HG02763 (cell line): ENCODE data around the gene ABCD3.
"Not testable (repeated sequence)": the region's sequence is repeated elsewhere in the genome, so short reads cannot be mapped to it uniquely, and the experiment has no call there.

Source experiments
- ATAC-seq: cut with Tn5 transposase; IDR thresholded peaks from one replicate; pipeline ENCODE4 v1.9.1; 2021; ENCODE audit warnings: mild to moderate bottlenecking, moderate library complexity; ENCODE audit not compliant: unreplicated experiment

ABCD3 gene

GRCh38 chr1:94417978-94418663 is at the start of gene ABCD3:
TSS of gene ABCD3 (plus strand) at chr1:94418389. CDS start at chr1:94418479, 90 bp downstream.
- peak; percentile 96 for ATAC-seq

GRCh38 chr1:94372771-94373170 is 45.4 kb upstream of the ABCD3 start:
- ATAC-seq = not testable (repeated sequence)

GRCh38 chr1:94373311-94373710 is 44.9 kb upstream of the ABCD3 start:
- ATAC-seq = not testable (repeated sequence)

DNA sequence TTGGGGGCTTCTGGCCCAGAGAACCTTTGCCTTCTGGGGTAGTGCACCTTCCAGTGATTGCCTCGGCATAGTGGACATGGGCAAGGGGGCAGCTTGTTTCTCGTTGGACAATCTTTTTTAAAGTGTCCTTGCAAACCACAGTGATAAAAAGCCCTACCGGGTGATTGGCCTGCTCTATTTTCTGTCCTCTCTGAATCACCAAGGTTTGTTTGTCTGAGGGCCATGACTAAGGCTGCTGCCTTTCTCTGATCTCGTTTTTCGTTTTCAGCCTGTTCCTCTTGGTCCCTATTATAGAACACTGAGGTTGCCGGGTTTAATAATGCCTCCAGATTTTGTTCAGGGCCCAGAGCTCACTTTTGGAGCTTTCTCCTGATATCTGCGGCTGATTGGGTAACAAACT is 42.5 kb upstream of the ABCD3 start:
- not testable (repeated sequence) for ATAC-seq

- not testable (repeated sequence) for ATAC-seq
These were observed 39.7 kb upstream of the ABCD3 start for GRCh38 chr1:94378493-94378892.

- no peak for ATAC-seq
These were observed 38.6 kb upstream of the ABCD3 start for GRCh38 chr1:94379615-94380014.

DNA sequence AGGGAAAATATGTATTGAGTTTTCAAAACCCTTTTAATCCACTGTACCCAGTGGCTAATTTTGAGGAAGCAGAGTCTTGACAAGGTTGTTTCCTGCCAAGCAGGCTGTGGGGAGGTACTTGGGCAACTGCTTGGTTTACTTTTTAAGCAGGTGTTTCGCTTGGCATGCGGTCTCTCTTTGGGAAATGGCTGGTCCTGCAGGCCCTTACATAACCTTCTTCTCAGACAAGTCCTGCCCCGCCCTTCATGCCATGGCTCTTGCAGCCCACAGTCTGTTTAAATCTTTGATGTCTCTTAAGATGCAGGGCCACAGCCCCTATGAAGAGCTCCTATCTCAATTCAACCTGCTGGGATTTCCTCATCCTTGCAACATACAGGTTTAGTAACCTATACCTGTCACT is 36.0 kb upstream of the ABCD3 start:
- no peak for ATAC-seq

- peak; percentile 60 for ATAC-seq
These were observed 34.2 kb upstream of the ABCD3 start for GRCh38 chr1:94383966-94384408.

GRCh38 chr1:94384485-94385265 is 33.5 kb upstream of the ABCD3 start:
- ATAC-seq = no peak

- ATAC-seq = no peak
These were observed 32.8 kb upstream of the ABCD3 start for GRCh38 chr1:94385308-94385929.

DNA sequence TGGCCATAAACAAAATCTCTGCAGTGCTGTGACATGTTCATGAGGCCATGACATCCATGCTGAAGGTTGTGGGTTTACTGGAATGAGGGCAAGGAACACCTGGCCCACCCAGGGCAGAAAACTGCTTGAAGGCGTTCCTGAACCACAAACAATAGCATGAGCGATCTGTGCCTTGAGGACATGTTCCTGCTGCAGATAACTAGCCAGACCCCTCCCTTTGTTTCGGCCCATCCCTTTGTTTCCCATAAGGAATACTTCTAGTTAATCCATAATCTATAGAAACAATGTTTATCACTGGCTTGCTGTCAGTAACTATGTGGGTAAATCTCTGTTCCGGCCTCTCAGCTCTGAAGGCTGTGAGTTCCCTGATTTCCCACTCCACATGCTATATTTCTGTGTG is 28.9 kb upstream of the ABCD3 start:
- no peak for ATAC-seq

DNA sequence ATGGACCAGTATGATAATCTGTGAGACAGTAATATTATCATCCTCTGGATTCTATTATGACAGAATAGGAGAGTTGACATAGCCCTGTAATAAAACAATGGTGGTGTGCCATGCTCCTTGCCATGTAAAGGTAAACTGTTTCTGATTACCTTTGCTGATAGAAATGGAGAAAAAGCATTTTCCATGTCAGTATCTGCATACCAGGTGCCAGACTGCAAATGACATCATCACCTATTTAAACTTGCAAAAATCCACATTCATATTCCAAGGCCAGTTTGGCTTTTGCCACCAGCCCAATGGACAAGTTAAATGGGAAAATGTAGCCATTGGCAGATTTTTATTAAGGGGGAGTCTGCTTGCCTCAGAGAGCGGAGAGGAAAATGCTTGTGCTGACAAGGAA is 23.9 kb upstream of the ABCD3 start:
- no peak for ATAC-seq

DNA sequence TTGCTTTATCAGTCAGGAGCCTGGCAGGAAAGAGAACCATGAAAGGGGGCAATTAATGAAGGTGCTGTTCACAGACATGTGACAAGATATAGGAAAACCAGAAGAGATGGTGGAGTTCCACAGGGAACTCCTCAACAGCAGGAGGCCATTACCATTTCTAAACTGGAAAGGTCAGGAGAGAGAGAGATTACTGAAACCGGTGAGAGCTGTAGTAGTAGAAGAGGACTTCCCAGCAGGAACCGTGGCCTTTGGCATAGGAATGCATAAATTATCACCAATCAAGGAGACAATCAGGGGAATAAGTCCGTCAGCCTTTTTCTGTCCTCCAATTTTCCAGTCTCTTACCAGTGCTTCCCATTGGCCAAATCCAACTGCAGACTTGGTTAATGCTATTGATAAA is 23.0 kb upstream of the ABCD3 start:
- ATAC-seq = no peak

GRCh38 chr1:94395748-94396309 is 22.4 kb upstream of the ABCD3 start:
- no peak for ATAC-seq

GRCh38 chr1:94396356-94397010 is 21.7 kb upstream of the ABCD3 start:
- no peak for ATAC-seq

- no peak for ATAC-seq
These were observed 19.8 kb upstream of the ABCD3 start for GRCh38 chr1:94398356-94398755.

DNA sequence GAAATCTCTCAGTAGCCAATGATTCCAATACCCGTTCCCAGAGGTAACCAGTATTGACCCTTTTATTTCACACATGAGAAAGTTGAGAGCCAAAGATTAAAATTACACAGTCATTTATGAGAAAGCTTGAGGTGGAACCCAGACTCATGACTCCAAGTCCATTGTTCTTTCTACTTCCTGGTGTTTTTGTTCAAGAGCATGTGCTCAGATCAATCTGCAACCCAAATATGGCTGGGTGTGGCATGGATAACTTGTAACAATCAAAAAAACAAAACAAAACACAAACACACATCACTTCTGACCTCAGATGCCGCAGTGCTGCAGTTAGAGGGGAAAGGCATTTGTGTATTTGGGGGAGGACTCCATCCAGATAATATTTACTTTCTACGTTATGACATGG is 18.7 kb upstream of the ABCD3 start:
- no peak for ATAC-seq

DNA sequence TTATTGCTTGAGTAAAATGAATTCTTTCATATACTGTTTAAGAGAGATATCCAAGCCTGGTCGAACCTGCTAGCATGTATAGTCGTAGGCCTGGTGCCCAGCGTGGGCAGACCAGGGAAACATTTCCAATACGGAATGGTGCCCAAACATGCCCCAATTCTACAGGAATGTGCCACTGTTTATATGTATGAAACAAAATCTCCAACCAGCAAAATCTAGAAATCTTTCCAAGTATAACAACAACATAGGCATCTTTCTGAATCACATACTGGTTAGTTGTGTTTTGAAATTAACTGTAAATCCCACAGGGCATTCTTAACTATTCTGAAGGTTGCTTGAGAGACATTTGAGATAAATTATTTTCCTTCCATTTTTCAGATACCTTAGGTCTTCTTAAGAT is 17.0 kb upstream of the ABCD3 start:
- no peak for ATAC-seq

DNA sequence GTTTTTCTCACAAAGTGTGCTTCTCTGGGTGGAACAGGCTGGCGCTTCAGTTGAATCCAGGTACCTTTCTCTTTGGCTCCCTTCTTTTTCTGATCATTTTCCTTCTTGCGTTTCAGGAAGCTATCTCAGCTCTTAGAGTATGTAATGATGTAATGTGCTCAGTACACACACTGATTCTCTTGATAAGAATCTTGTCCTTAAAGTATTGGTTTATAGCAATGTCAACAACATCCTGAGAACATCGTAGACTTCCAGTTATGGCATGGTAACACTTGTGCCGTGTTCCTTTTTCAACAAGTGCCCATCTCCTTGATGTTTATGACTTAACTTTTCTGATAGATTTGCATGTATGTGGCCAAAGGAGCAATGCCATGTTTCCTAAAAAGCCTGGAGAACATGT is 11.7 kb upstream of the ABCD3 start:
- ATAC-seq = no peak

DNA sequence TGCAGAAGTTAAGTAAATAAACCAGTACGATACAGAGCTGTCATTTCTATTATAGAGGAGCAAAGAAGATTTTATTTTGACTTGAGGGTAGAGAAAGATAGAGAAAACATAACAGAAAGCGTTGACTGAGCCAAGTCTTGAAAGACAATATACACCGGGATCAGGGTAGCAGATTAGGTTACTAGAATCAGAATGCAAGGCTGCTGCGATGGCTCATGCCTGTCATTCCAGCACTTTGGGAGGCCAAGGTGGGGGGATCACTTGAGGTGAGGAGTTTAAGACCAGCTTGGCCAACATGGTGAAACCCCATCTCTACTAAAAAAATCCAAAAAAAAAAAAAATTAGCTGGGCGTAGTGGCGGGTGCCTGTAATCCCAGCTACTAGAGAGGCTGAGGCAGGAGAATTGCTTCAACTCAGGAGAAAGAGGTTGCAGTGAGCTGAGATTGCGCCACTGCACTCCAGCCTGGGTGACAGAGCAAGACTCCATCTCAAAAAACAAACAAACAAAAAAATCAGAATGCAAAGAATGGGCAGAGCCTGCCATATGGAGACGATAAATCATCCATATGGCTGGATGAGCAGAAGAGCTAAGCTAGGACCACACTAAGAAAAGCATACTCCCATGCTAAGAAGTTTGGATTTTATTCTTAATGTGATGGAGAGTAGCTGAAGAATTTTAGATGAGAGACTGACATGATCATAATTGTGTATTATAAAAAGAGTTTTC is 9.9 kb upstream of the ABCD3 start:
- ATAC-seq = no peak
